DMS79 treated with DMSO at 0.1 percent for 48 hours (cell line): Measurements from ENCODE around the gene OTULIN.

Experiments
- DNase-seq: peaks from one replicate; lab custom pipeline; 2025; lab: John Stamatoyannopoulos, UW

OTULIN gene

DNA sequence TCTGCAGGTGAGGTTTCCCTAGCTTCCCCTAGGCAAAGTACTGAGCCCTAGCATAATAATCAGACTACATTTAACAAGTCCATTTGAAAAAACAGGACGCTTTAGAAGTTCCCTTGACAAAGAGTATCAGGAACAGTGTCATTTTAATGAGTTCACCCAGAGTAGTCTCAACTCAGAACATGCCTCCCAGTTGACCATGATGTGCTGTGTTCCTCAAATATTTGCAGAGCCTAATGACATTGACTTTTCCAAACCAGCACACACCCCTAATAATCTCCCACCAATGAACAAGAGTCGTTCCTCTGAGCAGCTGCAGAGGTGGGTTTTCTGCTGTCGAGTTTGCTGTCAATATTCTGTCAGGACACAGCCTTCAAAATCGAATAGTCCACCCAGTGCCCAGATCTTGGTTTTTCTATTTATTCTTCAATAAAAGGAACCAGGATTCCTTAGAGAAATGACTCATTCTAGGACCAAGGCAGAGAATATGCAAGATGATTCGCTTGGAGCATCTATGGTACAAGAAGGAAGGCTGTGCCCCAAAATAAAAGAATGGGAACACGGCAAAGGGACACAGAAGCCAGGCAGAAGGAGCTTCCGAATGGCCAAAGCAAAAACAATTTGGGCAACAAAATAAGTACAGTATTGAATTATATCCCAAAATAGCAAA, 57.6 kb downstream of the OTULIN start:
- no peak for DNase-seq

DNA sequence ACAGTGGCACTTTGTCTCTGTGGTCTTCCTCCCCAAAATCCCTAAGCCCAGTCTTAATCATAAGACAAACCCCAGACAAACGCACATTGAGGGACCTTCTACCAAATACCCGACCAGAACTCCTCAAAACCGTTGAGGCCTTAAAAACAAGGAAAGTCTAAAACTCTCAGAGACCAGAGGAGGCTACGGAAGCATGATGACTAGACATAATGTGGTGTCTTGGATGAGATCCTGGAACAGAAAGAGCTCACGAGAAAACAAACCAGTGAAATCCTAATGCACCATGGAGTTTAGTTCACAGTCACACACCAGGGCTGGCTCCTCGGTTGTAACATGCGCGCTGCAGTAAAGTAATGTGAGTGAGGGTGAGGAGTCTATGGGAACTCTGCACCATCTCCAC, 58.4 kb downstream of the OTULIN start:
- no peak for DNase-seq

DNA sequence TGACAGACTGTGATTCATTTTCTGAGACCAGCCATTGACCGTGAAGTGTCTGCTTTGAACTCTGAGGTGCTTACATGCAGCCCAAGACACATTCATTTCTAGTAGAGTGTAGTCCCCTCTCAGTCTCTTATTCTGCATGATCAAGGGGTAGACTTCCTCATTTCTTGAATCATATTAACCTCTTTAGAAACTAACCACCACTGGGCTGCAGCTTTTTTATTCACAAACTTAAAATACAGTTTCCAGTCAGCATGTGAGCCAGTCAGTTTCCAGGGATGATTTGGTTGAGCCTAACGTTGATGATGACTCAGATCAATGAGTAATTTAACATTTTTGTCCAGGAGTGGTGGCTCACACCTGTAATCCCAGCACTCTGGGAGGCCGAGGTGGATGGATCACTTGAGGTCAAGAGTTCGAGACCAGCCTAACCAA, 59.2 kb downstream of the OTULIN start:
- DNase-seq = no peak

DNA sequence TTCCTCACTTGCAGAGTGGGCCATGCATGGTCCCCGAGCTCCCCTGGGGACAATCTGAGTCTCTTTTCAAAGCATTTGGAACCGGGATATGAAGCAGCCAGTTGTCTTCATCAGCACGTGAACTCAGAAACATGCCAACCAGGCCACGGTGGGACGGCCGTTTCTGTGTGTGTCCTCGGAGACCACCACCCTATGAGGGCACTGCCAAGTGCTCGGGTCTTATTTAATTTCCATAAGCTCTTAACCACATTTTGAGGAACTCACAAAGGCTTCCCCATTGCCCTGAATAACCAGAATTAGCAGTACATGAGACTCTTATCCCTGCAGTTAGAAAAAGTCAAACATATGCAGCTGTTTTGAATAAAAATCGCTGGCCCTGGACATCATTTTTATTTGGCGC, 60.1 kb downstream of the OTULIN start:
- DNase-seq = no peak

DNA sequence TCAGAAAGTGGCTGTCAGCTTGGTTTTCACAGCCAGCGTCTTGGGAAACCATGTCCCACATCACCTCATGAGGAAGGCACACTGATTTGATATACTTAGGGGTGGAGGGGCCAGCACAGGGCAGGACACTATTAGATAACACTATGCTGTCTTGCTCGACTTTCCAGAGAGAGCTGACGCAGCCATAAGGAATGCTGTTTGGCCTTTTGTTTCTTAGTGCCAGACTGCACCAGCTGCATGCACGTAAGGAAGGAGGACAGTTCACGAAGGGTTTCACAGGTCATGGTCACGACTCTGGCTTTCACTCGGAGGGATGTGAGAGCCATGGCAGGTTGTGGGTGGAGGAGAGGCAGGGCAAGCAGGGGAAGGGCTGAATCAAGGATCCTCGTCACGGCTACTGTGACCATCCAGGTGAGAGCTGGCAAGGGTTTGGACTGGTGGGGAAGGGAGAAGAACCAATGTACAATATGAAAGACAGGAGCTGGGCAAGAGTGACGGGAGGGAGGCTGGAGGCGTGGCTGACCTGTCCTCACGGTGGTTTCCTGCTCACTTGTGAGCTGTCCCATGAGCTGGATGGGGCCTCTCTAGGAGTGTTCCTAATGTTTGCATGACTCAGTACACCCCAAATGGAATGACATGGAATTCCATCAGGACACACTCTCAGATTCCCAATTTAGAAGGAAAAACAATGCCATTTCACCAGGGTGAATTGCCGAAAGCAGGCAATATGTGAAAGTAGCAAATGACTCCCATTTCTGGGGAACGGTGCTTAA, 61.7 kb downstream of the OTULIN start:
- no peak for DNase-seq

DNA sequence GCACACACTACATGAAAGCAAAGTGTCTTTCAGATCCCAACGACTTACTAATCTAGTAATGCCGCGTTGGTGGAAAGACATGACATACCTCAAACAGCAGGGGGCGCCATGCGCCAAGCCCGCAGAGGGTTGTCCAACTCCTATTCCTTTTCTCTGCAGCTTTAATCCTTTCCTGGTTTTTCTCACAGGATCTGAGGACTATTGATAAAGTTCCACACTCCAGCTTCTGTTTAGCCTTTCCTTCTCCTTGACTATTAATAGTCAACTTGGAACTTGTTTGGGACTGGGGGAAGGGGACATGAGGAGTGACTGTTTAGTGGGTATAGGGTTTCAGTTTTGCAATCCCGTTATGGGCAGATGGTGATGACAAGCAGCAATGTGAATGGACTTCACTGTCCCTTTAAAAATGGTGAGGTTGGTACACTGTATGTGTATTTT, 62.9 kb downstream of the OTULIN start:
- DNase-seq = peak; percentile 39

DNA sequence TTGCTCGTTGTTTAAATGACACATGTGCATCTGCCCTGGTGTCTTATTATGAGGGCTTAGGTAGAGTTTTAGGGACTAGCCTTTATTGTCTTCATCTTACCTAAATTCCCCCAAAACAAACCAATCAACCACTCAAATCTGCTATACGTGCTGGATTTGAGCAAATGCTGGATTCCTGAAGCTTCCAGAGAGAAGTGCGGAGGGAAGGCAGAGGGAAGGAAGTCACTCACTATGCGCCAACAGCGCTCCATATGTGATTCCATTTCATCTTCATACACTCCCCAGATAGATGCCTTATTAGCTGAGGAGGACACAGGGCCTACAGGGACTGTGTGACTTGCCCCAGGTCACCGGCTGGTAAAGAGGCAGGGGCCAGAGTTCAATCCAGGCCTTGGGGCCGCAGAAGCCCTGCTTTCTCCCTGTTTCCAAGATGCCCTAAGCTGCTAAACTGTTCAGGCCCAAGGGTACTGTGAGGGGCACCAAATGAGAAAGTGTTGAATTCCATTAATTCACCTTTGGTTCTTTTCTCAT, 63.5 kb downstream of the OTULIN start:
- no peak for DNase-seq

- DNase-seq = no peak
Measured at GRCh38 chr5:14728459-14728938, 64.0 kb downstream of the OTULIN start.

DNA sequence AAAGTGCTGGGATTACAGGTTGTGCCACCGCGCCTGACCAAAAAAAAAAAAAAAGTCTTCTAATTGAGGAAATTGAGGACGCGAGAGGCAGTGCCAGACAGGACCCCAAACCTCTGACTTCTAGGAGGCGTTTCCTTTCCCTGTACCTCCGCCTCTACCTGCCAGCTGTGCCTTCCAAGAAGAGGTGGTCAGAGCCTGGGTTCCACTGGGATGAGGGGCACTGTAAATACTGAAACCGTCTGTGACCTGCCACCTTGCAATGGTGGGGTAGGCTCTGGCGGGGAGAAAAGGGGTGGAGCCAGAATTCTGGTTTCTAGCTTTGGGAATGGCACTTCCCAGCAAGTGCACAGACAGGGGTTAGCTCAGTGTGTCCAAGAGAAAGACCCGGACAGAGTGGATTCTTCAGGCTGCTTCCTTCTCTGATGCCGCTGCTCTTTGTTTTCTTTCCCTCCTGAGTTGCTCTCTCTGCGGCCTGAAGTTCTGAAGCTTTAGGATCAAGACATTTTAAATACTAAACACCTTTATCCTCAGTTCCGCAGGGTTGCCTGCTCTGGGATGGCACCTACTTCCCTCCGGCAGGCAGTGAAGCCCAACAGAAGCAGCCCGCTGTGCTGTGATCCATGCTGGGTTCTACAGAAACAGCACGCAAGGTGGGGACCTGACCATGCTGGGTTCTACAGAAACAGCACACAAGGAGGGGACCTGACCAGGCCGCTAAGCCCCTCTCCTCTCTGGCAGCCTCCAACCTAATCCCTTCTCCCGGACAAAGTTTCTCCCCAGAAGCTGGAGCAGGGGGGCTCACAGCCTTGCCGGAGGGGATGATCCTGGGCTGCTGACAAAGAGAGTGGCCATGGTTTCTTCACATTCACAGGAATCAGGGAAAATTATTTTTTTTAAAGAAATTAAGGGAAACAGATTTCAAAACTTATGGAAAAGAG, 65.2 kb downstream of the OTULIN start:
- no peak for DNase-seq

GRCh38 chr5:14730466-14730865, 65.9 kb downstream of the OTULIN start:
- no peak for DNase-seq

GRCh38 chr5:14730881-14731280, 66.4 kb downstream of the OTULIN start:
- DNase-seq = no peak

- DNase-seq = no peak
Measured at GRCh38 chr5:14732991-14733390, 68.5 kb downstream of the OTULIN start.

DNA sequence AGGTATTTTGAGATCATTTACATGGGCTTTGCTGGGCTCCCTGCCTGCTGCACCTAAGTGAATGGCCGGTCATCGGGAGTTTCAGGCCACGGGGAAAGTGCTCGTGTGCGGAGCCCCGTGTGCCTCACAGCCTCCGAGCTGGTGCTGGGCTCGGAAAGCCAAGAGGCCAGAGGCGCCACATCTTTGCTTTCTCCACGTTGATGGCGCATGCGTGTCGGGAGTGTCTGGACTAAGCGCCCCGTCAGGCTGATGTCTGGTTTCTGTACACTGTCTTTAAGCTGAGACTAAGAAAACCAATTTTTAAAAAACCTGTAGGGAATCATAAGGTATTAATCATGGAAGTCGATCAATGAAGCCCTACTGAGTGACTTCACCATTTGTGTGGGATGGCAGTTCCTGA, 69.1 kb downstream of the OTULIN start:
- DNase-seq = no peak

GRCh38 chr5:14734396-14734795, 69.9 kb downstream of the OTULIN start:
- DNase-seq = no peak

DNA sequence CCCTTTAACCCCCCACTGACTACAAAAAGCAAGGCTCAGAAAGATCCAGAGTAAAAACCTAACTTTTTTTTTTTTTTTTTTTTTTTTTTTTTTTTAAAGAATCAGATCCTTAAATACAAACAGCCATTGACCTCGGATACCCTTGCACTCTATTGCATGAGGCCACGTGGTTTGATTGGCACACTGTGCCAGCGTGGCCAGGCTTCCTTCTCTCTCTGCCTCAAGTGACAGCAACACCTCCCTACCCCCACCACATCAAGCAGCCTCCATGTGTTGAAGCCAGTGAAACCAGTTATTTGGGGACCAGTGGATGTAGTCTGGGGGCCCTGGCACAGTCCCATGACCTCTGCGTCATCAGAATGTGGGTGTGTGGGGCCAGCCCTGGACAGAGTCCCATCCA, 71.4 kb downstream of the OTULIN start:
- no peak for DNase-seq

GRCh38 chr5:14737291-14737690, 72.8 kb downstream of the OTULIN start:
- DNase-seq = no peak

DNA sequence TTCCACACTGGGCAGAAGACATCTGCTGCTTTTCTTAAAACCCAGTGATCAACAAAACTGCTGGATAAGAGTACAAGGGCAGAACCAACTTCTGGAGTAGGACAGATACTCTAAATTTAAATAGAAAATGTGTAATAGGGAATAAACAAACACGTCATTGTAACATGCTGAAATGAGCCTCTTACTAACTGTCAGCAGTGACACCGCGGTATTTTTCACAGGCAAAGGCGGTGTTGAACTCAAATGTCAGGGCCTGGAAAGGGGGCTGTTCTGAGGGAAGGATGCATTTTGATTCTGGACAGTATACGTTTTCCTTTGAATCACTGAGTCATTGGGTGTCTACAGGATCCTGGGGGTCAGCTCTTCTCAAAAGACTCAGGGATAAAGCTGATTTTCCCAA, 73.5 kb downstream of the OTULIN start:
- no peak for DNase-seq

GRCh38 chr5:14739538-14739937, 75.0 kb downstream of the OTULIN start:
- no peak for DNase-seq

DNA sequence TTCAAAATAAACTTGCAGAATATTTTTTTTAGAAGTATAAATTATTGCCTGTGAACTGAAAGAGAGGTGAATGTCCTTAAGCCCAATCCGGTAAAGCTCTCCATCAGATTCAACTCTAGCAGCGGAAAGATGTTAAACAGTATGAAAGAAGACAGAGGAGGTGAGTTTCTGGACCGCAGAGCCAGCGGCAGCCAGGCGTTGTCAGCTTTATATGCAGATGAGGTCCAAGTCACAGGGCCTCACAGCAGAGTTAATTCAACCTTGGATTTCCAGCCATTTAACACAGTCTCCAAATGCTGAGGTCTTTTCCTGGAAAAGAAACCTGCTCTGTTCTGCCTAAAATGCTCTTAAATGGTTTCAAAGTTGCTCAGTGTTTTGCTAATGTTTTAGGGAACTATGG, 75.5 kb downstream of the OTULIN start:
- DNase-seq = no peak

GRCh38 chr5:14741131-14741530, 76.6 kb downstream of the OTULIN start:
- no peak for DNase-seq

DNA sequence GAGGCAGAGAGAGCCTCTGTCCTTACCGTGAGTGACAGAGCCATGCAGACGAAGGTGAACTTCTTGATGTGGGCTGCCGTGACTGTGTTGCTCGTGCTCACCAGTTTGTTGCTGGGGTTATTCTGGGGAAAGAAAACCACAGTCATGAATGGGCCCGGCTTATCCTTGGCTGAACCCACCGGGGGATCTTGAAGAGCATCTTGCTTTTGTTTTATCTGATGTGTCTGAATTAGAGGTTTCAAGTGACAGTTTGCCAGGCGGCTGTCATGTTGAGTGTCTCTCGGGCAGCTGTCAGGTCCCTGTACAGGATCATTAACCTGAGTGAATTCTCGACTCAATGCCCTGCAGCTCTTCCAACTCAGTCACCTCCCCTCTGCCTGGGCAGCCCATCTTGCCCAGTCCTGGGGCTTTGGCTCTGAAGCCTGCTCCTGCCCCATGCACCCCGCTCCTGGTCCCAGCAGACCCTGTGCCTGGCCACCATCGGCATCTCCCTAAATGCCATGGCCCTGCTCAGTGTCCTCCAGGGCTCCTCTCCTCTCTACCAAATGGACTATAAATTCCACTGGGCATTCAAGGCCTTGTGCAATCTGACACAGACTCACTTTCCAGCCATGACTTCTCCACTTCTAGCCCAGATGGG, 77.4 kb downstream of the OTULIN start:
- DNase-seq = peak; percentile 37

DNA sequence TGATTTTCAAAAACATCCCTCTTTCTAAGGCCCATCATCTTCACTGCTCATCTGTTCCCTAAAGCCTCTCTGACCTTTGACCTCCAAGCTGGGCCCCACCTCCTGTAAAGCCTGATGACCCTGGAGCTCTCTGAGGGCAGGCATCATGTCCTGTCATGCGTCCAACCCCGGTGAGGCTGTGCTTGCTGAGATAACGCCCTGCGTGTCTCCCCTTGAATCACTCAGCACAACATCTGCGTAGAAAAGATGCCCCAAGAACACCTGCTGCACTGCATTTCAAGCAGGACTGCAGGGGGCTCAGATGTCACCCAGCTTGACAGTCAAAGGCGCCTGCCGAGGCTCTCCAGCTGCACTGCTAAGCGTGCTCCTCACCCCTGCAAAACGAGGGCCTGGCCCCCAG, 78.0 kb downstream of the OTULIN start:
- DNase-seq = no peak
